ENCODE measurements around the gene TBC1D17. TPM values are rescaled to one million over a fixed set of nuclear protein-coding genes. Genes with fewer than 3 reads are reported as not detected.

The TBC1D17 gene
- total and polyA plus RNA-seq, 4 donors: 11.3 to 27.9 (median 17.2) TPM

DNA sequence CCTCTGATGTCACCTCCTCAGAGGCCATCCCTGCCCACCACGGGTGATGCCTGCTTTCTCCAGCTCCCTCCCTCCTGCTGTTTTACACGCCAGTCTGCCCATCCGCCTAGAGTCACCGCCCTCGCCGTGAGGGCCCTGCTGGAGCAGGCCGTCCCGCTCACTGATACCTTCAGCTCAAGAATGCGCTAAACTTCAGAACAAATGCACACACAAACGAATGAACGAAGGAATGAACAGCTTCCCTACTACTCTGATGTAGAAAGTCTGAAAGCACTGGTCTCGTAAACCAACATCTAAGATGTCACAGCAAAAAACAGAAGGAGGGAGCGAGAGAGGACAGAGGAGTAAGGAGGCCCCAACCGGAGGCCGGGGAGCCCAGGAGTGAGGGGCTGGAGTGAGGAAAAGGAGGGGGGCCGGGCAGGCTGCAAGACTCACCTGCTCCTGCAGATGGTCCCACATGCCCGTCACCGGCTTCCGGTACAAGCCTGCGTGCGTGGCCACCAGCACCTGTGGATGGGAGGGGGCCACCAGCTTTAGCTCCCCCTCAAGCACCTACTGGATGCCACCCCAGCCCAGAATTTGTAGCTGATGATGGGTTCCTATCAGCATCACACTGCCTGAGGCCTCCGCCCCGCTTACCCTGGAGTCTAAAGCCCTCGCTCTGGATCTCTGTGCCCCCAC is 14.1 kb upstream of the TBC1D17 start:
- 95% methylated on average over 24 of the region's 24 CpGs for WGBS
- TF ChIP-seq YY1 (IDR thresholded peaks at IDR 0.05) (no peak), FOXA1 (IDR thresholded peaks at IDR 0.05) (no peak), RXRA (IDR thresholded peaks at IDR 0.05) (no peak), ZBTB33 (IDR thresholded peaks at IDR 0.05) (no peak), SP1 (IDR thresholded peaks at IDR 0.05) (no peak), CTCF (IDR thresholded peaks at IDR 0.05; ENCODE audit: low read depth, low read length, missing input control) (no peak), FOXA2 (IDR thresholded peaks at IDR 0.05) (no peak)
- TF ChIP-seq, protein P1, sequence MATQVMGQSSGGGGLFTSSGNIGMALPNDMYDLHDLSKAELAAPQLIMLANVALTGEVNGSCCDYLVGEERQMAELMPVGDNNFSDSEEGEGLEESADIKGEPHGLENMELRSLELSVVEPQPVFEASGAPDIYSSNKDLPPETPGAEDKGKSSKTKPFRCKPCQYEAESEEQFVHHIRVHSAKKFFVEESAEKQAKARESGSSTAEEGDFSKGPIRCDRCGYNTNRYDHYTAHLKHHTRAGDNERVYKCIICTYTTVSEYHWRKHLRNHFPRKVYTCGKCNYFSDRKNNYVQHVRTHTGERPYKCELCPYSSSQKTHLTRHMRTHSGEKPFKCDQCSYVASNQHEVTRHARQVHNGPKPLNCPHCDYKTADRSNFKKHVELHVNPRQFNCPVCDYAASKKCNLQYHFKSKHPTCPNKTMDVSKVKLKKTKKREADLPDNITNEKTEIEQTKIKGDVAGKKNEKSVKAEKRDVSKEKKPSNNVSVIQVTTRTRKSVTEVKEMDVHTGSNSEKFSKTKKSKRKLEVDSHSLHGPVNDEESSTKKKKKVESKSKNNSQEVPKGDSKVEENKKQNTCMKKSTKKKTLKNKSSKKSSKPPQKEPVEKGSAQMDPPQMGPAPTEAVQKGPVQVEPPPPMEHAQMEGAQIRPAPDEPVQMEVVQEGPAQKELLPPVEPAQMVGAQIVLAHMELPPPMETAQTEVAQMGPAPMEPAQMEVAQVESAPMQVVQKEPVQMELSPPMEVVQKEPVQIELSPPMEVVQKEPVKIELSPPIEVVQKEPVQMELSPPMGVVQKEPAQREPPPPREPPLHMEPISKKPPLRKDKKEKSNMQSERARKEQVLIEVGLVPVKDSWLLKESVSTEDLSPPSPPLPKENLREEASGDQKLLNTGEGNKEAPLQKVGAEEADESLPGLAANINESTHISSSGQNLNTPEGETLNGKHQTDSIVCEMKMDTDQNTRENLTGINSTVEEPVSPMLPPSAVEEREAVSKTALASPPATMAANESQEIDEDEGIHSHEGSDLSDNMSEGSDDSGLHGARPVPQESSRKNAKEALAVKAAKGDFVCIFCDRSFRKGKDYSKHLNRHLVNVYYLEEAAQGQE (IDR thresholded peaks at IDR 0.05): no peak
- TF ChIP-seq, protein P2, sequence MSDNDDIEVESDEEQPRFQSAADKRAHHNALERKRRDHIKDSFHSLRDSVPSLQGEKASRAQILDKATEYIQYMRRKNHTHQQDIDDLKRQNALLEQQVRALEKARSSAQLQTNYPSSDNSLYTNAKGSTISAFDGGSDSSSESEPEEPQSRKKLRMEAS (IDR thresholded peaks at IDR 0.05): no peak
- H3K36me3 ChIP-seq (ENCODE audit: control insufficient read depth in 4 of 4, insufficient read depth in 3 of 4, low read depth in 1 of 4, low read length in 3 of 4): peaks cover 4 to 43% (median 9%) of the 10 kb centered on the region in 4 donors
- no peak overlapping the region for H3K9ac ChIP-seq (ENCODE audit: low read depth in 1 of 2, low read length in 2 of 2)
- DNase-seq (ENCODE audit: low spot score): no peak
- H3K27ac ChIP-seq (ENCODE audit: low read depth in 1 of 2, low read length in 2 of 2): no peak overlapping the region
- H3K27me3 ChIP-seq (ENCODE audit: control insufficient read depth in 4 of 4, insufficient read depth in 4 of 4, low read length in 3 of 4): no peaks in the 10 kb centered on the region
- H3K9me3 ChIP-seq (ENCODE audit: control insufficient read depth in 4 of 4, low read length in 3 of 4): no peaks in the 10 kb centered on the region
- H3K4me1 ChIP-seq (ENCODE audit: control insufficient read depth in 4 of 4, insufficient read depth in 4 of 4, low read length in 3 of 4): peaks cover 12 to 23% (median 22%) of the 10 kb centered on the region in 4 donors
- no peak overlapping the region for H3K4me3 ChIP-seq (ENCODE audit: low read depth in 1 of 3, low read length in 3 of 3)

DNA sequence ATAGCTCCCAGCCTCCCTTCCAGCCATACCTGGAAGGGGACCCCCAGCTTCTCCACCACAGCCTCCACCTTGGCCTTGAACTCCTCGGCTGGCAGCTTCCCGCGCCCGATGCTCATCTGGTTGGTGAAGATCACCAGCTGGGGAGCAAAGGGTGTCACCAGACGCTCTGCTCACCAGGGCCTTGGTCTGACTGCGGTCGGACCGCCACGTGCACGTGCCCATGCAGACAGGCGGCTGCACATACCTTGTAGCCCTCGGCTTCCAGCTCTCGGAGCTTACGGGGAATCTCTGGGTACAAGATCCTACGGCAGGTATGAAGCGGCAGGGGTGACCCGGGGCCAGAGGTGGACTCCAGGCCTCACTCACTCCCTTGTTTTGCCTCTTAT is 13.6 kb upstream of the TBC1D17 start:
- peaks cover 1 to 39% (median 9%) of the 10 kb centered on the region in 4 donors for H3K36me3 ChIP-seq (ENCODE audit: control insufficient read depth in 4 of 4, insufficient read depth in 3 of 4, low read depth in 1 of 4, low read length in 3 of 4)
- H3K4me1 ChIP-seq (ENCODE audit: control insufficient read depth in 4 of 4, insufficient read depth in 4 of 4, low read length in 3 of 4): peaks cover 12 to 29% (median 23%) of the 10 kb centered on the region in 4 donors
- no peak overlapping the region for H3K27ac ChIP-seq (ENCODE audit: low read depth in 1 of 2, low read length in 2 of 2)

More for the DNA sequence above, 13.6 kb upstream of the TBC1D17 start:
- DNase-seq (ENCODE audit: low spot score): no peak
- WGBS: 95% methylated on average over 17 of the region's 17 CpGs
- no peak overlapping the region for H3K9ac ChIP-seq (ENCODE audit: low read depth in 1 of 2, low read length in 2 of 2)
- no peaks in the 10 kb centered on the region for H3K27me3 ChIP-seq (ENCODE audit: control insufficient read depth in 4 of 4, insufficient read depth in 4 of 4, low read length in 3 of 4)
- H3K9me3 ChIP-seq (ENCODE audit: control insufficient read depth in 4 of 4, low read length in 3 of 4): no peaks in the 10 kb centered on the region
- TF ChIP-seq HNF4A (conservative IDR thresholded peaks at IDR 0.05) (no peak), CTCF (IDR thresholded peaks at IDR 0.05; ENCODE audit: low read depth, low read length, missing input control) (no peak)
- TF ChIP-seq, protein P2 (IDR thresholded peaks at IDR 0.05): no peak
- H3K4me3 ChIP-seq (ENCODE audit: low read depth in 1 of 3, low read length in 3 of 3): no peak overlapping the region
